Neural cell (in vitro differentiated cells): ENCODE measurements around the gene ANKRD55. TPM values are rescaled to one million over a fixed set of nuclear protein-coding genes. Genes with fewer than 3 reads are reported as not detected.

Experiments used
- H2AFZ ChIP-seq: fragments of 200-600, 300-800 bp; sonication (generic), shearing (Covaris generic); 2 replicates; pipeline ENCODE4 v1.6.0; 2014; ENCODE audit warnings: low read depth, mild to moderate bottlenecking, antibody characterized with exemption, low read length, moderate library complexity
- H3F3A ChIP-seq: fragments of 200-600 bp; shearing (Covaris generic); 2 replicates; pipeline ENCODE4 v1.6.1; 2016; ENCODE audit warnings: mild to moderate bottlenecking, moderate library complexity, mixed read lengths, antibody characterized with exemption, low read length; ENCODE audit not compliant: insufficient read depth, poor library complexity, severe bottlenecking
- H3K27ac ChIP-seq: fragments of 200-600, 300-800 bp; sonication (generic), shearing (Covaris generic); 2 replicates; pipeline ENCODE4 v1.5.1; 2014; ENCODE audit warnings: mild to moderate bottlenecking, low read length, moderate library complexity
- H3K27me3 ChIP-seq: fragments of 300-800, 200-600 bp; sonication (generic), shearing (Covaris generic); 2 replicates; pipeline ENCODE4 v1.6.0; 2014; ENCODE audit warnings: mild to moderate bottlenecking, low read depth, low read length, moderate library complexity; ENCODE audit not compliant: insufficient read depth
- H3K36me3 ChIP-seq: fragments of 300-800, 200-600 bp; sonication (generic), shearing (Covaris generic); 2 replicates; pipeline ENCODE4 v1.5.1; 2014; ENCODE audit warnings: mild to moderate bottlenecking, antibody characterized with exemption, low read length, moderate library complexity; ENCODE audit not compliant: insufficient read depth
- H3K4me2 ChIP-seq: fragments of 300-800, 200-600 bp; sonication (generic), shearing (Covaris generic); 2 replicates; pipeline ENCODE4 v1.6.0; 2014; ENCODE audit warnings: mild to moderate bottlenecking, low read length
- H3K4me3 ChIP-seq: fragments of 300-800, 200-600 bp; sonication (generic), shearing (Covaris generic); 2 replicates; pipeline ENCODE4 v1.5.1; 2014; ENCODE audit warnings: mild to moderate bottlenecking, low read length, moderate library complexity
- H3K79me2 ChIP-seq: fragments of 200-600 bp; shearing (Covaris generic); replicated peaks from 2 replicates; pipeline ENCODE4 v1.6.0; 2014; ENCODE audit warnings: mild to moderate bottlenecking, low read length, moderate library complexity; ENCODE audit not compliant: insufficient read depth
- H3K9ac ChIP-seq: fragments of 300-800, 200-600 bp; sonication (generic), shearing (Covaris generic); 2 replicates; pipeline ENCODE4 v1.6.1; 2016; ENCODE audit warnings: mild to moderate bottlenecking, low read length, mixed read lengths
- H3K9me2 ChIP-seq: fragments of 200-600 bp; shearing (Covaris generic); 2 replicates; pipeline ENCODE4 v1.6.1; 2016; ENCODE audit warnings: mild to moderate bottlenecking, low read length, mixed read lengths; ENCODE audit not compliant: insufficient read depth
- H3K9me3 ChIP-seq: fragments of 200-600, 300-800 bp; sonication (generic), shearing (Covaris generic); 2 replicates; pipeline ENCODE4 v1.6.1; 2016; ENCODE audit warnings: mild to moderate bottlenecking, mixed run types, low read length, moderate library complexity, mixed read lengths
- H4K20me1 ChIP-seq: fragments of 200-600 bp; shearing (Covaris generic); 2 replicates; pipeline ENCODE4 v1.6.1; 2016; ENCODE audit warnings: mild to moderate bottlenecking, mixed run types; ENCODE audit not compliant: insufficient read depth
- EP300 ChIP-seq: fragments of 450-650 bp; conservative IDR thresholded peaks from 2 replicates; pipeline ENCODE4 v1.6.1; 2014; ENCODE audit warnings: antibody characterized with exemption, mild to moderate bottlenecking, moderate library complexity; ENCODE audit not compliant: poor library complexity, severe bottlenecking
- EZH2 ChIP-seq: fragments of 200-600, 300-800 bp; shearing (Covaris generic), sonication (generic); IDR thresholded peaks from 2 replicates; pipeline ENCODE4 v1.6.1; 2014; ENCODE audit warnings: antibody characterized with exemption, low read length, borderline replicate concordance, mild to moderate bottlenecking; ENCODE audit not compliant: insufficient read depth, poor library complexity, severe bottlenecking
- MXI1 ChIP-seq: fragments of 450-650 bp; conservative IDR thresholded peaks from 2 replicates; pipeline ENCODE4 v1.6.1; 2014; ENCODE audit warnings: antibody characterized with exemption, mild to moderate bottlenecking; ENCODE audit not compliant: poor library complexity, severe bottlenecking
- POLR2AphosphoS5 ChIP-seq: IDR thresholded peaks from 2 replicates; pipeline ENCODE4 v1.6.1; 2012
- RAD21 ChIP-seq: fragments of 450-650 bp; conservative IDR thresholded peaks from 2 replicates; pipeline ENCODE4 v1.6.1; 2014; ENCODE audit warnings: antibody characterized with exemption, mild to moderate bottlenecking, moderate library complexity
- SMC3 ChIP-seq: fragments of 450-650 bp; conservative IDR thresholded peaks from 2 replicates; pipeline ENCODE4 v1.6.1; 2014; ENCODE audit warnings: antibody characterized with exemption, mild to moderate bottlenecking, moderate library complexity; ENCODE audit not compliant: poor library complexity
- TAF1 ChIP-seq: IDR thresholded peaks from 2 replicates; pipeline ENCODE4 v1.6.1; 2012; ENCODE audit warnings: low read depth
- polyA plus RNA-seq: library from polyadenylated mRNA; depleted of rRNA; stranded (reverse); fragments of >200 nt; gene quantifications from 2 replicates; pipeline ENCODE4 v1.2.3, GENCODE V29; 2014
- TF ChIP-seq, protein P1 (sequence below): IDR thresholded peaks from 2 replicates; pipeline ENCODE4 v1.6.1; 2012; ENCODE audit warnings: borderline replicate concordance
- TF ChIP-seq, protein P2 (sequence below): fragments of 450-650 bp; IDR thresholded peaks from 2 replicates; pipeline ENCODE4 v1.5.1; 2014; ENCODE audit warnings: antibody characterized with exemption, mild to moderate bottlenecking, moderate library complexity; ENCODE audit not compliant: poor library complexity, severe bottlenecking

The ANKRD55 gene
- polyA plus RNA-seq, 1 donor from 2014 or later, result 49.8 TPM

GRCh38 chr5:56108246-56108645 lies 124.9 kb downstream of the ANKRD55 start:
- no peak overlapping the region for H3K4me3 ChIP-seq
- TF ChIP-seq EZH2, result no peak
- no peak overlapping the region for H3K9ac ChIP-seq
- no peaks in the 10 kb centered on the region for H3K36me3 ChIP-seq
- no peaks in the 10 kb centered on the region for H3K27me3 ChIP-seq
- H2AFZ ChIP-seq, result no peak overlapping the region
- no peaks in the 10 kb centered on the region for H3K79me2 ChIP-seq
- H3K9me2 ChIP-seq, result no peaks in the 10 kb centered on the region
- H3K4me2 ChIP-seq, result no peak overlapping the region
- H4K20me1 ChIP-seq, result no peaks in the 10 kb centered on the region
- no peak overlapping the region for H3K27ac ChIP-seq
- H3K9me3 ChIP-seq, result no peaks in the 10 kb centered on the region
- no peaks in the 10 kb centered on the region for H3F3A ChIP-seq

DNA sequence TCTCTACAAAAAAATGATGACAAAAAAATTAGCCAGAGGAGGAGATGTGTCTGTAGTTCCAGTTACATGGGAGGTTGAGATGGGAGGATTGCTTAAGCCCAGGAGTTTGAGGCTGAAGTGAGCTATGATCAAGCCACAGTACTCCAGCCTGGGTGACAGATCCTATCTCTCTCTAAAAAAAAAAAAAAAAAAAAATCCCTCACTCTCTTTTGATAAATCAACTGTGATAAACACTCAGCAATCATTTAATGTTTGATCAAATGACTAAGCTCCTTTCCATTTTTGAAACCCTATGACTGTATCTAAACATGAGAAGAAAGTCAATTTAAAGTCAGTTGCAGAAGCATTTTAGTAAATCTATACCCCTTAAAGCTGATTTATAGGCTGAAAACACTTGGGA lies 126.3 kb downstream of the ANKRD55 start:
- H3K36me3 ChIP-seq, result no peaks in the 10 kb centered on the region
- no peaks in the 10 kb centered on the region for H4K20me1 ChIP-seq
- TF ChIP-seq, protein P1, sequence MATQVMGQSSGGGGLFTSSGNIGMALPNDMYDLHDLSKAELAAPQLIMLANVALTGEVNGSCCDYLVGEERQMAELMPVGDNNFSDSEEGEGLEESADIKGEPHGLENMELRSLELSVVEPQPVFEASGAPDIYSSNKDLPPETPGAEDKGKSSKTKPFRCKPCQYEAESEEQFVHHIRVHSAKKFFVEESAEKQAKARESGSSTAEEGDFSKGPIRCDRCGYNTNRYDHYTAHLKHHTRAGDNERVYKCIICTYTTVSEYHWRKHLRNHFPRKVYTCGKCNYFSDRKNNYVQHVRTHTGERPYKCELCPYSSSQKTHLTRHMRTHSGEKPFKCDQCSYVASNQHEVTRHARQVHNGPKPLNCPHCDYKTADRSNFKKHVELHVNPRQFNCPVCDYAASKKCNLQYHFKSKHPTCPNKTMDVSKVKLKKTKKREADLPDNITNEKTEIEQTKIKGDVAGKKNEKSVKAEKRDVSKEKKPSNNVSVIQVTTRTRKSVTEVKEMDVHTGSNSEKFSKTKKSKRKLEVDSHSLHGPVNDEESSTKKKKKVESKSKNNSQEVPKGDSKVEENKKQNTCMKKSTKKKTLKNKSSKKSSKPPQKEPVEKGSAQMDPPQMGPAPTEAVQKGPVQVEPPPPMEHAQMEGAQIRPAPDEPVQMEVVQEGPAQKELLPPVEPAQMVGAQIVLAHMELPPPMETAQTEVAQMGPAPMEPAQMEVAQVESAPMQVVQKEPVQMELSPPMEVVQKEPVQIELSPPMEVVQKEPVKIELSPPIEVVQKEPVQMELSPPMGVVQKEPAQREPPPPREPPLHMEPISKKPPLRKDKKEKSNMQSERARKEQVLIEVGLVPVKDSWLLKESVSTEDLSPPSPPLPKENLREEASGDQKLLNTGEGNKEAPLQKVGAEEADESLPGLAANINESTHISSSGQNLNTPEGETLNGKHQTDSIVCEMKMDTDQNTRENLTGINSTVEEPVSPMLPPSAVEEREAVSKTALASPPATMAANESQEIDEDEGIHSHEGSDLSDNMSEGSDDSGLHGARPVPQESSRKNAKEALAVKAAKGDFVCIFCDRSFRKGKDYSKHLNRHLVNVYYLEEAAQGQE, result no peak
- no peak for TF ChIP-seq EZH2
- no peak for TF ChIP-seq TAF1
- no peak for TF ChIP-seq EP300
- TF ChIP-seq, protein P2, sequence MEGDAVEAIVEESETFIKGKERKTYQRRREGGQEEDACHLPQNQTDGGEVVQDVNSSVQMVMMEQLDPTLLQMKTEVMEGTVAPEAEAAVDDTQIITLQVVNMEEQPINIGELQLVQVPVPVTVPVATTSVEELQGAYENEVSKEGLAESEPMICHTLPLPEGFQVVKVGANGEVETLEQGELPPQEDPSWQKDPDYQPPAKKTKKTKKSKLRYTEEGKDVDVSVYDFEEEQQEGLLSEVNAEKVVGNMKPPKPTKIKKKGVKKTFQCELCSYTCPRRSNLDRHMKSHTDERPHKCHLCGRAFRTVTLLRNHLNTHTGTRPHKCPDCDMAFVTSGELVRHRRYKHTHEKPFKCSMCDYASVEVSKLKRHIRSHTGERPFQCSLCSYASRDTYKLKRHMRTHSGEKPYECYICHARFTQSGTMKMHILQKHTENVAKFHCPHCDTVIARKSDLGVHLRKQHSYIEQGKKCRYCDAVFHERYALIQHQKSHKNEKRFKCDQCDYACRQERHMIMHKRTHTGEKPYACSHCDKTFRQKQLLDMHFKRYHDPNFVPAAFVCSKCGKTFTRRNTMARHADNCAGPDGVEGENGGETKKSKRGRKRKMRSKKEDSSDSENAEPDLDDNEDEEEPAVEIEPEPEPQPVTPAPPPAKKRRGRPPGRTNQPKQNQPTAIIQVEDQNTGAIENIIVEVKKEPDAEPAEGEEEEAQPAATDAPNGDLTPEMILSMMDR, result no peak
- TF ChIP-seq POLR2AphosphoS5, result no peak
- no peak for TF ChIP-seq SMC3
- TF ChIP-seq RAD21, result no peak
- TF ChIP-seq MXI1, result no peak
- H3F3A ChIP-seq, result no peaks in the 10 kb centered on the region
- no peak overlapping the region for H3K9ac ChIP-seq
- H3K4me2 ChIP-seq, result no peak overlapping the region
- no peak overlapping the region for H2AFZ ChIP-seq
- no peaks in the 10 kb centered on the region for H3K27me3 ChIP-seq
- H3K9me3 ChIP-seq, result no peaks in the 10 kb centered on the region
- H3K9me2 ChIP-seq, result no peaks in the 10 kb centered on the region
- no peak overlapping the region for H3K27ac ChIP-seq
- H3K4me3 ChIP-seq, result no peak overlapping the region
- H3K79me2 ChIP-seq, result no peaks in the 10 kb centered on the region
